HCT116 (cell line): Measurements from ENCODE around the gene NPB. TPM values are rescaled to one million over a fixed set of nuclear protein-coding genes. Genes with fewer than 3 reads are reported as not detected.

Source experiments
- ATAC-seq: fragments of 200-7000 bp; cut with Tn5 transposase; 2 replicates; pipeline ENCODE4 v1.9.1; 2020; ENCODE audit warnings: mild to moderate bottlenecking, moderate library complexity
- BruUV-seq: library from RNA; stranded (reverse); fragments of 400-500 nt; replicated peaks from 2 replicates; lab custom pipeline; 2021; lab: Mats Ljungman, UMichigan
- CTCF ChIA-PET: fragments of 300-600 bp; sonication (Branson Sonifier 250); formaldehyde crosslinking; loops from one replicate; lab custom pipeline; 2021; ENCODE audit warnings: antibody characterized with exemption; lab: Charles Lee
- POLR2A ChIA-PET: fragments of 300-600, 350-600 bp; sonication (Branson Sonifier 250); formaldehyde crosslinking; loops from one replicate; lab custom pipeline; 2021; ENCODE audit warnings: antibody characterized with exemption; lab: Charles Lee
- RAD21 ChIA-PET, 2 experiments: fragments of 300-600 bp; sonication (Branson Sonifier 250); formaldehyde crosslinking; loops; one replicate each; lab custom pipeline; 2023; ENCODE audit warnings: low total read pairs in 2 of 2; ENCODE audit not compliant: uncharacterized antibody in 2 of 2, unreplicated experiment in 2 of 2, low non-redundant PET in 1 of 2; lab: Charles Lee
- DNase-seq: peaks from one replicate; pipeline ENCODE4 v3.0.0-alpha.2; 2010; ENCODE audit warnings: low read depth, low spot score
- H2AFZ ChIP-seq: fragments of 200-600 bp; shearing (Covaris generic), sonication (generic); 2 replicates; pipeline ENCODE4 v1.6.1; 2017; ENCODE audit warnings: low read depth, mixed run types, mixed read lengths, antibody characterized with exemption, low read length; ENCODE audit not compliant: poor library complexity, severe bottlenecking
- H3K27ac ChIP-seq: 2 replicates; pipeline ENCODE4 v1.5.1; 2012; ENCODE audit warnings: low read depth, low read length
- H3K27me3 ChIP-seq: fragments of 200-600 bp; sonication (generic); 2 replicates; pipeline ENCODE4 v1.6.1; 2016; ENCODE audit warnings: mixed run types, low read length, mixed read lengths; ENCODE audit not compliant: insufficient read depth
- H3K36me3 ChIP-seq, 2 experiments: fragments of 200-500 bp in 1 of 2; fragments of 200-600 bp in 1 of 2; sonication (Bioruptor generic) in 1 of 2; sonication (generic) in 1 of 2; 2 replicates each; pipeline versions ENCODE4 v1.5.1 to v1.6.1; 2014 to 2016; ENCODE audit warnings: low read length in 2 of 2, inconsistent platforms in 1 of 2, mixed read lengths in 1 of 2, mixed run types in 1 of 2; ENCODE audit not compliant: insufficient read depth in 2 of 2, control insufficient read depth in 1 of 2
- H3K4me1 ChIP-seq, 2 experiments: fragments of 200-600 bp in 1 of 2; sonication (generic) in 1 of 2; 2 replicates each; pipeline versions ENCODE4 v1.5.1 to v1.6.1; 2012 to 2017; ENCODE audit warnings: low read length in 2 of 2, inconsistent platforms in 1 of 2, mild to moderate bottlenecking in 1 of 2, mixed read lengths in 1 of 2, mixed run types in 1 of 2, moderate library complexity in 1 of 2; ENCODE audit not compliant: insufficient read depth in 2 of 2, control insufficient read depth in 1 of 2
- H3K4me2 ChIP-seq: fragments of 200-600 bp; sonication (generic); 2 replicates; pipeline ENCODE4 v1.6.1; 2017; ENCODE audit warnings: mixed run types, low read length, mixed read lengths
- H3K4me3 ChIP-seq, 2 experiments: fragments of 200-600 bp in 1 of 2; sonication (generic) in 1 of 2; replicated peaks in 1 of 2; 2 replicates each; pipeline ENCODE4 v1.5.1; 2011 to 2016; ENCODE audit warnings: low read length in 2 of 2, control low read depth in 1 of 2, low read depth in 1 of 2, mild to moderate bottlenecking in 1 of 2, mixed read lengths in 1 of 2, mixed run types in 1 of 2
- H3K79me2 ChIP-seq: fragments of 200-600 bp; sonication (generic); 2 replicates; pipeline ENCODE4 v1.6.1; 2017; ENCODE audit warnings: mild to moderate bottlenecking, mixed run types, low read length, moderate library complexity, mixed read lengths; ENCODE audit not compliant: insufficient read depth
- H3K9ac ChIP-seq: fragments of 200-600 bp; sonication (generic); 2 replicates; pipeline ENCODE4 v1.6.1; 2016; ENCODE audit warnings: low read length, mixed read lengths
- H3K9me2 ChIP-seq: fragments of 200-600 bp; sonication (generic), shearing (Covaris generic); 2 replicates; pipeline ENCODE4 v1.6.1; 2017; ENCODE audit warnings: mixed run types, mild to moderate bottlenecking, moderate library complexity; ENCODE audit not compliant: insufficient read depth
- H3K9me3 ChIP-seq, 2 experiments: fragments of 200-500 bp in 1 of 2; fragments of 200-600 bp in 1 of 2; sonication (Bioruptor generic) in 1 of 2; sonication (generic) in 1 of 2; 2 replicates each; pipeline ENCODE4 v1.6.1; 2014 to 2017; ENCODE audit warnings: low read length in 2 of 2, mixed read lengths in 2 of 2, inconsistent platforms in 1 of 2, low read depth in 1 of 2, mild to moderate bottlenecking in 1 of 2, mixed run types in 1 of 2, moderate library complexity in 1 of 2; ENCODE audit not compliant: control insufficient read depth in 1 of 2, insufficient read depth in 1 of 2
- H4K20me1 ChIP-seq: fragments of 200-600 bp; sonication (generic), shearing (Covaris generic); 2 replicates; pipeline ENCODE4 v1.6.1; 2017; ENCODE audit warnings: mixed run types, mild to moderate bottlenecking, moderate library complexity; ENCODE audit not compliant: insufficient read depth
- CBX3 ChIP-seq: IDR thresholded peaks from 2 replicates; pipeline ENCODE4 v1.6.1; 2012; ENCODE audit warnings: low read depth
- CEBPB ChIP-seq: IDR thresholded peaks from 2 replicates; pipeline ENCODE4 v1.6.1; 2012; ENCODE audit warnings: low read depth
- ELF1 ChIP-seq: IDR thresholded peaks from 2 replicates; pipeline ENCODE4 v1.6.1; 2012; ENCODE audit warnings: low read depth, borderline replicate concordance
- EZH2 ChIP-seq: fragments of 200-600 bp; sonication (generic); IDR thresholded peaks from 2 replicates; pipeline ENCODE4 v1.6.1; 2017; ENCODE audit warnings: antibody characterized with exemption, mixed run types
- EZH2phosphoT487 ChIP-seq: fragments of 200-600 bp; IDR thresholded peaks from 2 replicates; pipeline ENCODE4 v1.6.1; 2018; ENCODE audit warnings: antibody characterized with exemption, borderline replicate concordance
- FOSL1 ChIP-seq: IDR thresholded peaks from 2 replicates; pipeline ENCODE4 v1.6.1; 2012; ENCODE audit warnings: low read depth
- JUND ChIP-seq: IDR thresholded peaks from 2 replicates; pipeline ENCODE4 v1.6.1; 2012
- POLR2A ChIP-seq: IDR thresholded peaks from 2 replicates; pipeline ENCODE4 v1.7.0; 2011; ENCODE audit warnings: borderline replicate concordance; ENCODE audit not compliant: insufficient read depth, insufficient read length; ENCODE audit errors: extremely low read depth
- POLR2AphosphoS5 ChIP-seq: IDR thresholded peaks from 2 replicates; pipeline ENCODE4 v1.6.1; 2011; ENCODE audit warnings: mild to moderate bottlenecking, low read depth, low read length, moderate library complexity
- RAD21 ChIP-seq: IDR thresholded peaks from 2 replicates; pipeline ENCODE4 v1.6.1; 2012; ENCODE audit warnings: low read depth, mild to moderate bottlenecking
- SP1 ChIP-seq: IDR thresholded peaks from 2 replicates; pipeline ENCODE4 v1.6.1; 2012; ENCODE audit warnings: low read depth
- SRF ChIP-seq: IDR thresholded peaks from 2 replicates; pipeline ENCODE4 v1.6.1; 2012; ENCODE audit warnings: low read depth
- TCF7L2 ChIP-seq: IDR thresholded peaks from 2 replicates; pipeline ENCODE4 v1.7.0; 2011; ENCODE audit warnings: borderline replicate concordance, inconsistent platforms; ENCODE audit not compliant: insufficient read depth, insufficient read length; ENCODE audit errors: extremely low read depth
- YY1 ChIP-seq: IDR thresholded peaks from 2 replicates; pipeline ENCODE4 v1.6.1; 2011; ENCODE audit warnings: low read length, low read depth, moderate library complexity, mild to moderate bottlenecking; ENCODE audit not compliant: insufficient replicate concordance; ENCODE audit errors: extremely low read depth
- ZFX ChIP-seq: fragments of 450-650 bp; IDR thresholded peaks from 2 replicates; pipeline ENCODE4 v1.6.1; 2017
- ZNF274 ChIP-seq: fragments of 200-500 bp; sonication (Bioruptor generic); IDR thresholded peaks from 2 replicates; pipeline ENCODE4 v1.6.1; 2014; ENCODE audit warnings: mild to moderate bottlenecking, low read depth, low read length, inconsistent platforms
- intact Hi-C: fragments of 100-400 bp; cut with micrococcal nuclease; formaldehyde crosslinking; loops from 2 replicates; pipeline ENCODE4 v1.10.0; 2022
- total RNA-seq: library from RNA; stranded (reverse); gene quantifications from one replicate; pipeline ENCODE4 v1.2.1, GENCODE V29; 2021; ENCODE audit not compliant: unreplicated experiment
- TF ChIP-seq, protein P1 (sequence below), 3 experiments: fragments of 200-600 bp in 1 of 3; sonication (generic) in 1 of 3; IDR thresholded peaks in 2 of 3; conservative IDR thresholded peaks in 1 of 3; 2 replicates each; pipeline ENCODE4 v1.5.1; 2012 to 2017; ENCODE audit warnings: low read depth in 2 of 3, low read length in 2 of 3, antibody characterized with exemption in 1 of 3, borderline replicate concordance in 1 of 3, control low read depth in 1 of 3, mild to moderate bottlenecking in 1 of 3, mixed read lengths in 1 of 3, mixed run types in 1 of 3, moderate library complexity in 1 of 3; ENCODE audit not compliant: insufficient read depth in 1 of 3
- TF ChIP-seq, protein P2 (sequence below): IDR thresholded peaks from 2 replicates; pipeline ENCODE4 v1.6.1; 2012

The NPB gene
- total RNA-seq, 1 experiment from 2014 or later: 1.2 TPM

DNA sequence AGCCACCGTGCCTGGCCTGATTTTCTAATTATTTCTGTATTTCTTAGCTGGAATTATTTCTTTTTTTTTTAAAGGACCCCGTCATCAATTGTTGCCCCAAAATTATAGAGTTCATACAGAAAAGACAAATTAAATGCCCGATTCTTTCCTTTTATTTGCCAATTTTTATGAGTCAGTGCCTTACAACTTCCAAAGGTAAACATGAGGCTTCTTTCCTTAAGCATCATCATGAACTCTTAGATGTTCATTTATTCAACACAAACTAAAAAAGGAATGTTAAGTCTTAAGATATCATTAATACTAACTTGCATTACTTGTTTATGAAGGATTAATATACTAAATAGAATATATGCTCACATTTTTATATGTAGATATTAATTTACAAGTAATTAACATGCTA is 23.7 kb upstream of the NPB start:
- H3K4me3 ChIP-seq: no peak overlapping the region
- no peak for ATAC-seq
- no peaks in the 10 kb centered on the region for H3K27me3 ChIP-seq
- peaks cover 4% of the 10 kb centered on the region for H4K20me1 ChIP-seq
- POLR2A ChIA-PET: no interaction called here
- H3K4me1 ChIP-seq: peaks cover 0 to 11% of the 10 kb centered on the region in 2 experiments; a peak in 2 of 4 replicates
- CTCF ChIA-PET: no interaction called here
- H2AFZ ChIP-seq: no peak overlapping the region
- H3K4me2 ChIP-seq: no peak overlapping the region
- no peaks in the 10 kb centered on the region for H3K9me2 ChIP-seq
- no peak overlapping the region for H3K27ac ChIP-seq
- peaks cover 35% of the 10 kb centered on the region for H3K79me2 ChIP-seq
- no TSS peak for BruUV-seq
- no peaks in the 10 kb centered on the region for H3K9me3 ChIP-seq
- RAD21 ChIA-PET: no interaction called here
- intact Hi-C loops: no loop called here
- H3K9ac ChIP-seq: no peak overlapping the region
- no peak for TF ChIP-seq POLR2A
- TF ChIP-seq SP1: no peak
- TF ChIP-seq EZH2: no peak
- TF ChIP-seq CEBPB: no peak
- no peak for TF ChIP-seq JUND
- TF ChIP-seq TCF7L2: no peak
- no peak for TF ChIP-seq POLR2AphosphoS5
- TF ChIP-seq ZFX: no peak
- TF ChIP-seq CBX3: no peak
- TF ChIP-seq, protein P1, sequence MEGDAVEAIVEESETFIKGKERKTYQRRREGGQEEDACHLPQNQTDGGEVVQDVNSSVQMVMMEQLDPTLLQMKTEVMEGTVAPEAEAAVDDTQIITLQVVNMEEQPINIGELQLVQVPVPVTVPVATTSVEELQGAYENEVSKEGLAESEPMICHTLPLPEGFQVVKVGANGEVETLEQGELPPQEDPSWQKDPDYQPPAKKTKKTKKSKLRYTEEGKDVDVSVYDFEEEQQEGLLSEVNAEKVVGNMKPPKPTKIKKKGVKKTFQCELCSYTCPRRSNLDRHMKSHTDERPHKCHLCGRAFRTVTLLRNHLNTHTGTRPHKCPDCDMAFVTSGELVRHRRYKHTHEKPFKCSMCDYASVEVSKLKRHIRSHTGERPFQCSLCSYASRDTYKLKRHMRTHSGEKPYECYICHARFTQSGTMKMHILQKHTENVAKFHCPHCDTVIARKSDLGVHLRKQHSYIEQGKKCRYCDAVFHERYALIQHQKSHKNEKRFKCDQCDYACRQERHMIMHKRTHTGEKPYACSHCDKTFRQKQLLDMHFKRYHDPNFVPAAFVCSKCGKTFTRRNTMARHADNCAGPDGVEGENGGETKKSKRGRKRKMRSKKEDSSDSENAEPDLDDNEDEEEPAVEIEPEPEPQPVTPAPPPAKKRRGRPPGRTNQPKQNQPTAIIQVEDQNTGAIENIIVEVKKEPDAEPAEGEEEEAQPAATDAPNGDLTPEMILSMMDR (IDR thresholded peaks at IDR 0.05 in 2 of 3, conservative IDR thresholded peaks at IDR 0.05 in 1 of 3; ENCODE audit: borderline replicate concordance in 1 of 3, insufficient read depth in 1 of 3, low read depth in 2 of 3, low read length in 2 of 3): no peak
- TF ChIP-seq RAD21: no peak
- TF ChIP-seq SRF: no peak
- no peak for TF ChIP-seq ELF1
- TF ChIP-seq FOSL1: no peak
- no peak for TF ChIP-seq EZH2phosphoT487
- no peak for TF ChIP-seq YY1
- TF ChIP-seq ZNF274: no peak
- TF ChIP-seq, protein P2, sequence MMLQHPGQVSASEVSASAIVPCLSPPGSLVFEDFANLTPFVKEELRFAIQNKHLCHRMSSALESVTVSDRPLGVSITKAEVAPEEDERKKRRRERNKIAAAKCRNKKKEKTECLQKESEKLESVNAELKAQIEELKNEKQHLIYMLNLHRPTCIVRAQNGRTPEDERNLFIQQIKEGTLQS: no peak
- TF ChIP-seq, all 23 proteins: peak for 0
- peaks cover 12 to 48% of the 10 kb centered on the region in 2 experiments for H3K36me3 ChIP-seq
- no peak for DNase-seq
